IMR-90 (cell line): ENCODE results near the gene CNST. TPM values are rescaled to one million over a fixed set of nuclear protein-coding genes. Genes with fewer than 3 reads are reported as not detected.
"Not testable (repeated sequence)": the region's sequence is repeated elsewhere in the genome, so short reads cannot be mapped to it uniquely, and the experiment has no call there.

Experiments
- ATAC-seq: fragments of 200-7000 bp; cut with Tn5 transposase; 2 replicates; pipeline ENCODE4 v1.9.1; 2020; ENCODE audit warnings: low read depth, mild to moderate bottlenecking, moderate library complexity
- BruUV-seq: library from RNA; stranded (reverse); fragments of 400-500 nt; replicated peaks from 2 replicates; lab custom pipeline; 2021; lab: Mats Ljungman, UMichigan
- CTCF ChIA-PET: fragments of 300-600 bp; formaldehyde crosslinking; extraction: SDS; loops from one replicate; lab custom pipeline; 2021; ENCODE audit warnings: antibody characterized with exemption; lab: Yijun Ruan, JAX
- POLR2A ChIA-PET: fragments of 300-600 bp; sonication (Branson Sonifier 250); formaldehyde crosslinking; loops from one replicate; lab custom pipeline; 2022; ENCODE audit warnings: antibody characterized with exemption; ENCODE audit not compliant: unreplicated experiment; lab: Charles Lee
- DNase-seq: peaks from one replicate; pipeline ENCODE4 v3.0.0; 2013
- H2AFZ ChIP-seq: replicated peaks from 2 replicates; pipeline ENCODE3; 2013; ENCODE audit warnings: low read length, mild to moderate bottlenecking; ENCODE audit not compliant: poor library complexity
- H2AK5ac ChIP-seq: 2 replicates; pipeline ENCODE4 v1.6.1; 2013; ENCODE audit warnings: low read depth, low read length, inconsistent platforms
- H2AK9ac ChIP-seq: replicated peaks from 2 replicates; pipeline ENCODE3; 2013; ENCODE audit warnings: mild to moderate bottlenecking, low read depth, low read length, moderate library complexity; ENCODE audit not compliant: poor library complexity
- H2BK120ac ChIP-seq: 2 replicates; pipeline ENCODE4 v1.6.1; 2013; ENCODE audit warnings: low read depth, low read length, inconsistent platforms
- H2BK15ac ChIP-seq: 3 replicates; pipeline ENCODE4 v1.6.1; 2013; ENCODE audit warnings: low read depth, low read length, inconsistent platforms
- H2BK20ac ChIP-seq: 2 replicates; pipeline ENCODE4 v1.6.1; 2013; ENCODE audit warnings: low read depth, mild to moderate bottlenecking, inconsistent platforms, low read length, moderate library complexity
- H2BK5ac ChIP-seq: 2 replicates; pipeline ENCODE4 v1.6.1; 2013; ENCODE audit warnings: mild to moderate bottlenecking, low read depth, low read length, inconsistent platforms; ENCODE audit not compliant: poor library complexity, severe bottlenecking
- H3K14ac ChIP-seq: replicated peaks from 2 replicates; pipeline ENCODE4 v1.6.1; 2013; ENCODE audit warnings: low read depth, low read length, inconsistent platforms
- H3K18ac ChIP-seq: 2 replicates; pipeline ENCODE4 v1.6.1; 2013; ENCODE audit warnings: low read depth, low read length, control low read depth
- H3K23ac ChIP-seq: 2 replicates; pipeline ENCODE4 v1.6.1; 2013; ENCODE audit warnings: low read depth, low read length, inconsistent platforms
- H3K27ac ChIP-seq: 2 replicates; pipeline ENCODE4 v1.5.1; 2013; ENCODE audit warnings: mild to moderate bottlenecking, control low read depth, low read length; ENCODE audit not compliant: insufficient read depth
- H3K27me3 ChIP-seq: 2 replicates; pipeline ENCODE4 v1.6.1; 2013; ENCODE audit warnings: low read length; ENCODE audit not compliant: control insufficient read depth, insufficient read depth
- H3K36me3 ChIP-seq: 2 replicates; pipeline ENCODE4 v1.6.1; 2013; ENCODE audit warnings: low read length, mixed read lengths; ENCODE audit not compliant: control insufficient read depth, insufficient read depth
- H3K4ac ChIP-seq: 2 replicates; pipeline ENCODE4 v1.6.1; 2013; ENCODE audit warnings: low read depth, low read length, inconsistent platforms
- H3K4me1 ChIP-seq: 2 replicates; pipeline ENCODE4 v1.6.1; 2013; ENCODE audit warnings: low read length, mixed read lengths; ENCODE audit not compliant: control insufficient read depth, insufficient read depth
- H3K4me2 ChIP-seq: 2 replicates; pipeline ENCODE4 v1.6.1; 2013; ENCODE audit warnings: low read depth, mild to moderate bottlenecking, control low read depth, low read length, moderate library complexity
- H3K4me3 ChIP-seq: 2 replicates; pipeline ENCODE4 v1.5.1; 2013; ENCODE audit warnings: low read depth, mild to moderate bottlenecking, control low read depth, low read length, moderate library complexity; ENCODE audit not compliant: insufficient read depth
- H3K56ac ChIP-seq: 2 replicates; pipeline ENCODE4 v1.6.1; 2013; ENCODE audit warnings: low read length, inconsistent platforms; ENCODE audit not compliant: insufficient read depth; ENCODE audit errors: extremely low read depth
- H3K79me1 ChIP-seq, 2 experiments: 2 replicates each; pipeline ENCODE4 v1.6.1; 2013; ENCODE audit warnings: low read length in 2 of 2, inconsistent platforms in 1 of 2, low read depth in 1 of 2
- H3K9ac ChIP-seq: 2 replicates; pipeline ENCODE4 v1.6.1; 2013; ENCODE audit warnings: low read depth, low read length, control low read depth
- H3K9me1 ChIP-seq: 2 replicates; pipeline ENCODE4 v1.6.1; 2013; ENCODE audit warnings: low read length, inconsistent platforms; ENCODE audit not compliant: insufficient read depth
- H3K9me3 ChIP-seq: 2 replicates; pipeline ENCODE4 v1.6.1; 2013; ENCODE audit warnings: low read length; ENCODE audit not compliant: control insufficient read depth, insufficient read depth
- H4K20me1 ChIP-seq: 2 replicates; pipeline ENCODE4 v1.6.1; 2013; ENCODE audit warnings: low read length, inconsistent platforms; ENCODE audit not compliant: insufficient read depth
- H4K5ac ChIP-seq: 2 replicates; pipeline ENCODE4 v1.6.1; 2013; ENCODE audit warnings: mild to moderate bottlenecking, low read depth, low read length, control low read depth
- H4K8ac ChIP-seq, 2 experiments: 2 replicates each; pipeline ENCODE4 v1.6.1; 2013; ENCODE audit warnings: low read depth in 2 of 2, low read length in 2 of 2, control low read depth in 1 of 2, inconsistent platforms in 1 of 2
- H4K91ac ChIP-seq: 2 replicates; pipeline ENCODE4 v1.6.1; 2013; ENCODE audit warnings: low read depth, low read length, inconsistent platforms; ENCODE audit not compliant: insufficient read depth
- WGBS, 2 experiments: methylation state at CpG; one replicate each; pipeline versions ENCODE4 v1.1.5 to v1.1.7; 2013; ENCODE audit warnings: missing lambda C conversion rate in 2 of 2; ENCODE audit not compliant: insufficient read length in 1 of 2; ENCODE audit errors: extremely low coverage in 2 of 2; 5-methylcytosine and 5-hydroxymethylcytosine counted together
- dilution Hi-C: fragments of 300-500 bp; cut with HindIII; formaldehyde crosslinking; loops from one replicate; pipeline ENCODE4 v1.14.3; 2018; ENCODE audit warnings: low sequenced_read_pairs; ENCODE audit not compliant: unreplicated experiment
- in situ Hi-C: fragments of 300-500 bp; cut with MboI; formaldehyde crosslinking; loops from 3 replicates; pipeline ENCODE4 v1.14.3; 2019; ENCODE audit warnings: low sequenced_read_pairs, inconsistent platforms, mixed read lengths
- intact Hi-C: fragments of 100-400 bp; cut with micrococcal nuclease; formaldehyde crosslinking; loops from 2 replicates; pipeline ENCODE4 v1.10.0; 2022
- polyA plus RNA-seq, 3 experiments: library from polyadenylated mRNA; depleted of rRNA; stranded (reverse); fragments of >200 nt; gene quantifications; 2 replicates each; pipeline ENCODE4 v1.2.3, GENCODE V29; 2012; ENCODE audit warnings: low replicate concordance in 1 of 3
- total RNA-seq: library from RNA; depleted of rRNA; stranded (reverse); fragments of >200 nt; gene quantifications from 2 replicates; pipeline ENCODE4 v1.2.3, GENCODE V29; 2012

The CNST gene
- total and polyA plus RNA-seq, 2 of the 4 experiments (the other 2 are of a cell fraction) = 15.4 to 25.5 TPM

GRCh38 chr1:246634659-246635058, 68.4 kb downstream of the CNST start:
- H3K56ac ChIP-seq, BruUV-seq, DNase-seq, H4K91ac ChIP-seq, H2BK20ac ChIP-seq, H3K23ac ChIP-seq, H3K27me3 ChIP-seq, H2AK5ac ChIP-seq, H3K27ac ChIP-seq, H3K18ac ChIP-seq, H2BK5ac ChIP-seq, H4K8ac ChIP-seq, dilution Hi-C loops, H3K4me3 ChIP-seq, H2BK120ac ChIP-seq, H3K9me1 ChIP-seq, H4K20me1 ChIP-seq, H2AK9ac ChIP-seq, ATAC-seq, H4K5ac ChIP-seq, H3K9me3 ChIP-seq, H3K4me2 ChIP-seq, H3K14ac ChIP-seq, POLR2A ChIA-PET, in situ Hi-C loops, H2AFZ ChIP-seq, H3K4ac ChIP-seq, CTCF ChIA-PET, H3K9ac ChIP-seq, H2BK15ac ChIP-seq: not testable (repeated sequence)
- H3K36me3 ChIP-seq = peaks cover 18% of the 10 kb centered on the region
- intact Hi-C loops = loop anchor here (5.0 kb wide), 2 partner anchors 37 to 127 kb away; partner anchors contain the start of gene SMYD3
- WGBS, 2 experiments = 100% methylated on average over 5 of the region's 26 CpGs; no CpG with 5 or more reads in 1 of the 2 experiments
- peaks cover 14% of the 10 kb centered on the region for H3K4me1 ChIP-seq
- peaks cover 27 to 58% of the 10 kb centered on the region in 2 experiments for H3K79me1 ChIP-seq
